Nephron progenitor cell (in vitro differentiated cells): ENCODE results near the gene SARS2.

Source experiments
- DNase-seq: peaks from one replicate; pipeline ENCODE4 v3.0.0; 2021
- H3K27ac Mint-ChIP-seq: 2 replicates; pipeline ENCODE4 v1.8.0; 2021; ENCODE audit warnings: mild to moderate bottlenecking, moderate library complexity, mixed read lengths
- H3K27me3 Mint-ChIP-seq: 2 replicates; pipeline ENCODE4 v1.8.0; 2021; ENCODE audit warnings: mild to moderate bottlenecking, low read depth, mixed read lengths; ENCODE audit not compliant: poor library complexity
- H3K36me3 Mint-ChIP-seq: 2 replicates; pipeline ENCODE4 v1.8.0; 2021; ENCODE audit warnings: low read depth, mixed read lengths
- H3K4me1 Mint-ChIP-seq: 2 replicates; pipeline ENCODE4 v1.8.0; 2021; ENCODE audit warnings: mixed read lengths
- H3K4me3 Mint-ChIP-seq: 2 replicates; pipeline ENCODE4 v1.8.0; 2021; ENCODE audit warnings: mild to moderate bottlenecking, moderate library complexity, mixed read lengths
- H3K9me3 Mint-ChIP-seq: 2 replicates; pipeline ENCODE4 v1.8.0; 2021; ENCODE audit warnings: mild to moderate bottlenecking, moderate library complexity, mixed read lengths
- CTCF ChIP-seq: fragments of 200-600 bp; sonication (generic); IDR thresholded peaks from 2 replicates; pipeline ENCODE4 v1.5.0; 2021; ENCODE audit warnings: antibody characterized with exemption

Gene SARS2

GRCh38 chr19:38869160-38869835 is 61.3 kb downstream of the SARS2 start:
- Mint-ChIP-seq H3K27ac (no peak overlapping the region), H3K4me3 (peak overlapping the region; percentile 74)
- no peak for DNase-seq

GRCh38 chr19:38868551-38868950 is 62.0 kb downstream of the SARS2 start:
- no peak overlapping the region for H3K27ac Mint-ChIP-seq

More at GRCh38 chr19:38869160-38869835, 61.3 kb downstream of the SARS2 start:
- Mint-ChIP-seq H3K36me3 (no peaks in the 10 kb centered on the region), H3K27me3 (peaks cover 17% of the 10 kb centered on the region), H3K9me3 (peaks cover 5% of the 10 kb centered on the region), H3K4me1 (peaks cover 35% of the 10 kb centered on the region)
- no peak for TF ChIP-seq CTCF

GRCh38 chr19:38867171-38867780 is 63.3 kb downstream of the SARS2 start:
- no peak for DNase-seq
- peaks cover 40% of the 10 kb centered on the region for H3K4me1 Mint-ChIP-seq
- H3K9me3 Mint-ChIP-seq: peaks cover 5% of the 10 kb centered on the region
- H3K27ac Mint-ChIP-seq: no peak overlapping the region
- no peak for TF ChIP-seq CTCF
- peaks cover 17% of the 10 kb centered on the region for H3K27me3 Mint-ChIP-seq
- no peaks in the 10 kb centered on the region for H3K36me3 Mint-ChIP-seq
- no peak overlapping the region for H3K4me3 Mint-ChIP-seq

More at GRCh38 chr19:38868551-38868950, 62.0 kb downstream of the SARS2 start:
- Mint-ChIP-seq H3K4me3 (no peak overlapping the region), H3K4me1 (peaks cover 35% of the 10 kb centered on the region), H3K9me3 (peaks cover 5% of the 10 kb centered on the region), H3K36me3 (no peaks in the 10 kb centered on the region), H3K27me3 (peaks cover 17% of the 10 kb centered on the region)
- no peak for TF ChIP-seq CTCF
- no peak for DNase-seq
